GM12864 (cell line): ENCODE data around the gene CYP19A1.

Source experiments
- DNase-seq: peaks from one replicate; pipeline ENCODE4 v3.0.0-alpha.2; 2011; ENCODE audit warnings: low read depth
- H3K4me3 ChIP-seq: 2 replicates; pipeline ENCODE4 v1.5.1; 2011; ENCODE audit warnings: mild to moderate bottlenecking, low read depth, low read length, control low read depth
- CTCF ChIP-seq: IDR thresholded peaks from 2 replicates; pipeline ENCODE4 v1.5.1; 2011; ENCODE audit warnings: low read depth, mild to moderate bottlenecking, moderate library complexity, low read length, control low read depth, inconsistent platforms; ENCODE audit errors: missing control alignments

The CYP19A1 gene

GRCh38 chr15:51227940-51228732 lies 110.3 kb downstream of the CYP19A1 start:
- no peak for TF ChIP-seq CTCF
- no peak overlapping the region for H3K4me3 ChIP-seq
- DNase-seq = peak; percentile 73

- no peak for TF ChIP-seq CTCF
- DNase-seq = no peak
- no peak overlapping the region for H3K4me3 ChIP-seq
Observed at GRCh38 chr15:51226576-51227210, 111.7 kb downstream of the CYP19A1 start.

GRCh38 chr15:51224428-51224827 lies 114.0 kb downstream of the CYP19A1 start:
- no peak overlapping the region for H3K4me3 ChIP-seq
- TF ChIP-seq CTCF = no peak
- no peak for DNase-seq

GRCh38 chr15:51223771-51224229 lies 114.6 kb downstream of the CYP19A1 start:
- no peak overlapping the region for H3K4me3 ChIP-seq

GRCh38 chr15:51218299-51218938 lies 120.0 kb downstream of the CYP19A1 start:
- DNase-seq = no peak
- TF ChIP-seq CTCF = no peak
- H3K4me3 ChIP-seq = no peak overlapping the region

More at GRCh38 chr15:51223771-51224229, 114.6 kb downstream of the CYP19A1 start:
- no peak for TF ChIP-seq CTCF
- DNase-seq = no peak

GRCh38 chr15:51212909-51213308 lies 125.5 kb downstream of the CYP19A1 start:
- TF ChIP-seq CTCF = no peak
- no peak for DNase-seq
- no peak overlapping the region for H3K4me3 ChIP-seq
